HK-2 (cell line): ENCODE measurements around the gene RALGPS2.

Experiments
- DNase-seq: peaks from one replicate; pipeline ENCODE4 v3.0.0-alpha.2; 2018; ENCODE audit not compliant: unreplicated experiment

The RALGPS2 gene

GRCh38 chr1:178918955-178919354, 193.9 kb downstream of the RALGPS2 start:
- no peak for DNase-seq

DNA sequence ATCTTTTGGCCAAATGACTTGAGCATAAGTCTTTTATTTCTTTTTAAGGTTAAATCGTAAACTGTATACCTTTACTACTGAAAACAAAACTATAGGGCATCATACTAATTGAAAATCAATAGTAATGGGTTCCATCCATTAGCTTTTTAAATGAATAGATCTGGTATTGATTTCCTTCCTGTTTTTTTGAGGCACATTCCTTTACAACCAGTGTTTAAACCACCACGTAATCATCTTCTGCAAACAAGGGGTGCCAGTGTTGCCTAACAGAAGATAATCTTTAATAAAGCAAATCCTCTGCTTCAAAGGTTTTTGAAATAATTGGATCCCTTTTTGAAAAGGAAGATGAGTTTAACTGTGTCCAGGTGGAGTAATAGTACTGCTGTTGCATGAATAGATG, 194.5 kb downstream of the RALGPS2 start:
- no peak for DNase-seq

DNA sequence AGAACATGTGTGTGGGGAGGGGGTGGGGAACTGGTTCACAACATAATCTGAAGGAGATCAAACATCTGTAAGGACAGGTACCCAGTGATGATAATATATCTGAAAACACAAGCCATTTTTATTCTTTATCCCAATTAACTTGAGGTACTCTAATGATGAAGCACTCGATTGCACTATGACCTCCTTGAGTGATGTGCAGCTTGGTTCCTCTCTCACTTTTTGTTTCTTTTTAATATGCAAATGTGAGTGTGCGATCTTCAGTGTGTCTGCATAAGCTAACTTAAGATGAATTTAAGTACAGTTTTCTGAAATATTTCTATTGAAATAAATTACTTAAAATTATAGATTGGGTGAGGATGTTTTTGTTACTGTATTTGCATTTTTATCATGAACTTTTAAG, 196.5 kb downstream of the RALGPS2 start:
- DNase-seq, result no peak

DNA sequence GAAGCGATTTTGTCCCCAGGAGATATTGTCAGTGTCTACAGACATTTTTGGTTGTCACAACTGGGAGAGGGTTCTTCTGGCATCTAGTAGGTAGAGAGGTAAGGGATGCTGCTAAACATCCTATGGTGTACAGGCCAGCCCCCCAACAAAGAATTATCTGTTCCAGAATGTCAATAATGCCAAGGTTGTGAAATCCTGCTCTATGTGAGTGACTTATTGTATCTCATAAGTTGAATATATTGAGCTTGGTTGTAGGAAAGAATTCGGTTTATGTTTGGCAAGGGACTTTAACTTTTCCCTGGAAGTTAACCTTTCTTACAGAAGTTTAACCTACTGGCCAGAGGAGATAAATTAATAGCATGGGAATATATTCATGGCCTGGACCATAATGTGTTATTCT, 198.5 kb downstream of the RALGPS2 start:
- DNase-seq, result no peak

DNA sequence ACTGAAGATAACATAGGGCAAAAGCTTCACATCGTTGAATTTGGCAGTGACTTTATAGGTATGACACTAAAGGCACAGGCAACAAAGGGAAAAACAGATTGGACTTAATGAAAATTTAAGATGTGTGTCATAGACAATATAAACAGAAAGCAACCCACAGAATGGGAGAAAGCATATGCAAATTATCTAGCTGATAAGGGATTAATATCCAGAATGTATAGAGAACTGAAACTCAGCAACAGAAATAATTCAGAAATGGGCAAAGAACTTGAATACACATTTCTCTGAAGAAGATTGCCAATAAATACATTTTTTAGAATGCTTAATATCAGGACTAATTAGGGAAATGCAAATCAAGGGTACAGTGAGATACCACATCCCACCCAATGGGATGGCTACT, 201.0 kb downstream of the RALGPS2 start:
- no peak for DNase-seq

GRCh38 chr1:178927003-178927402, 202.0 kb downstream of the RALGPS2 start:
- no peak for DNase-seq

DNA sequence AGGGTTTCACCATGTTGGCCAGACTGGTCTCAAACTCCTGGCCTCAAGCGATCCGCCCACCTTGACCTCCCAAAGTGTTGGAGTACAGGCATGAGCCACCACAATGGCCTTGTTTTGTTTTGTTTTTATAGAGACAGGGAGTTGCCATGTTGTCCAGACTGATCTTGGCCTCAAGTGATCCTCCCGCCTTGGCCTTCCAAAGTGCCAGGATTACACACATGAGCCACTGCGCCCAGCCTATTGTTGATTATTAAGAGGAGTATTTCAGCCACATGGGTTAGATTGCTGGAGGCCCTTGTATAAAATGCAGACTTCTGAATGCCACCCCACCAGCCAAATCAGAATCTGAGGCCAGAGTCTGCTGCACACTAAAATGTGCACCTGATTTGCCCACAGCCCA, 203.0 kb downstream of the RALGPS2 start:
- no peak for DNase-seq

DNA sequence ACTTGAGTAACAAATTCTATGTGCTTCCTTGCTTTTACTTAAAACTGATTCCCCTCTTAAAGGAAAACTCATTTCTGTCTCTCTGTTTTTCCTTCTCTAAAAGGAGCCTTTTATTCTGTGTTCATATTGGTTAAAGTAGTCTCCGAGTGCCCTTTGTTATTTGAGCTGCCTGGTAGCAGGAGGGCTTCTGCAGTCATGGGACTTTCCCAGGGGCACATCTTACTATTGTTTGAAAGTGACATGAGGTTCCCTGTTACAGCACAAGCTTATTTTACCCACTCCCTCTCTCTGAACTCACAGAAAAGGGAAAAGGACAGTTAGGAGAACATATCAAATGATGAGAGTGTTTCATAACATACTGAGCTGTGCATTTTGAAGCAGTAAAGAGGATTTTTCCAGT, 203.9 kb downstream of the RALGPS2 start:
- DNase-seq, result no peak

DNA sequence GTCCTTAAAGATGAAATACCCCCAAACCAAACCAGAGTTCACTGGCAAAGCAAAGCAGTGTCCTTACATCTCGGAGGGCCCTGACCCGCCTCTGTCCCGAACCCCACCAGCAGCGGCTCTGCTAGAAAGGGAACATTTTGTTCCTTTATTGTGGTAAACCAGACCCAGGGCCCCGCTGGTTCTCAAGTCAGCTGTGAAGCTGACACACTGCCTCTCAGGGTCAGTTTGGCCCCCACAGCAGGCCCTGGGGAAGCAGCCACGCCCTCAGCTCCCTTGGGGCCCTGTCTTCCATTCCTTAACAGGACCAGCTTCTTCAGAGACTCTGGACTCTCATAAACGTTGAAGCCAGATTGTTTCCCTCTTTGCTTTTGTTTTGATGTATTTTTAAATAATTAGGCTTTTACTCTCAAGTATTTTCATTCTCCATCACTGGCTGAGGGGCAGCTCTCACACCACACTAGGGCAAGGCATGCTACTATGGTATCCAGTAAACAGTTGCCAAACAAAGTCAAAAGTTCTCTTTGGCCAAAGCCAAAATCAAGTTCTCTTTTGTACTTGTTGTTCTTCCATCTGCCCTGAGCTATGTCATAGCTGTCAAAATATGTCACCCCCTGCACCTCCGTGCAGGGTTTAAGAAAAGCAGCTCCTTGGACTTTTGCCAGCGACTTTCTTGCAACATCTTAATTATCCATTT, 207.0 kb downstream of the RALGPS2 start:
- DNase-seq, result no peak

GRCh38 chr1:178932552-178932906, 207.5 kb downstream of the RALGPS2 start:
- no peak for DNase-seq

DNA sequence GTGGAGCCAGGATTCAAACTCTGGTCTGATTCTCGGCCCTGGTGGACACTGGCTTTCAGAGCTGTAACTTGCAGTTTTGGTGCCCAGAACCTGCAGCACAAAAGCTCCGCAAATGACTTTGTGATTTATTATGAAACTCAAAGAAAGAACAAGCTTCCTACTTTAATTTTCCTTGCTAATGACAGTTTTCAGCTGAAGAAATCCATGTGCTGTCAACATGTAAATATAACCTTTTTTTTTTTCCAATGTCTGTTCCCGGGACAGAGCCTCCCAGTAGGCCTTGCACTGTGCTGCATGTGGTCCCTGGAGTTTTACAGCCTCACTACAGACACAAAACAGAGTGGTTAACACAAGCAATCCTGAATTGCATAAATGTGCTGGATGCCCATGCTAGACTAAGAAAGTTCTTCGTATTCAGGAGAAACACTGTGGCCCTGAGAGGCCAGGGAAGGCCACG, 208.1 kb downstream of the RALGPS2 start:
- no peak for DNase-seq

GRCh38 chr1:178933709-178934490, 208.9 kb downstream of the RALGPS2 start:
- no peak for DNase-seq

GRCh38 chr1:178934546-178934945, 209.5 kb downstream of the RALGPS2 start:
- no peak for DNase-seq

GRCh38 chr1:178935610-178936009, 210.6 kb downstream of the RALGPS2 start:
- DNase-seq, result no peak

DNA sequence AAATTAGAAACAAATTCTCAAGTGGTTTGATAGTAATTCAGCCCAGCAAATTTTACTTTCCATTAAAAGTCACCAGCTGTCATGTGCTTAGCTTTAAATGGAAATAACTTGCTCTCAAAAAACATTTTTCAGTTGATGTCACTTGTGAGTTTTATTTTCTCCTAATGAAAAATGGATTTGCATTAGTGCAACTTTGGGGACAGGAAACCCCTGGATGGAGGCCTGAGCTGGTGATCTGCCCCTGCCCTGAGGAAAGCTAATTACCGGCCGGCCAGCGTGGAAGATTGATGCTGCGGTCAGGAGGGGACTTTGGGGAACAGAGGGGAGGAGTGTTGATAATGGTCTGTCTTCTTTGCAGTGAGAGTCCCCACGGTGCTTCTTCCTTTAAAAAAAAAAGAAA, 212.7 kb downstream of the RALGPS2 start:
- DNase-seq, result no peak

- no peak for DNase-seq
Observed at GRCh38 chr1:178938101-178938958, 213.3 kb downstream of the RALGPS2 start.

DNA sequence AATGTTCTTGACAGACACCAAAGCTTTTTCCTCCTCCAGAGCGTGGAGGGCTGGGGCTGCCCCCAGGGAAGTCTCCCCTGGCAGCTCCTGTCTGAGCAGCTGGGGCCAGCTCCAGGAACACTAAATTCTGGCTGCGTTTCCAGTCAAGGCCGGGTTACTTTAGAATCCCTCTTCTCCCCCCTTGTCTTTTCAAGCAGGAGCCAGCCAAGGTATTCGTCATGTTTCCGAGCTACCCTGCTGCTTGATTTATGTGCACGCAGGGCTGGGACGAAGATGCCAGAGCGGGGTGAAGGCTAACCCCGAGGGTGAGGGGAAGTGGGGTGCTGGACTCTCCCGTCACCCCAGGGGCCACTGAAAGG, 213.9 kb downstream of the RALGPS2 start:
- DNase-seq, result no peak

DNA sequence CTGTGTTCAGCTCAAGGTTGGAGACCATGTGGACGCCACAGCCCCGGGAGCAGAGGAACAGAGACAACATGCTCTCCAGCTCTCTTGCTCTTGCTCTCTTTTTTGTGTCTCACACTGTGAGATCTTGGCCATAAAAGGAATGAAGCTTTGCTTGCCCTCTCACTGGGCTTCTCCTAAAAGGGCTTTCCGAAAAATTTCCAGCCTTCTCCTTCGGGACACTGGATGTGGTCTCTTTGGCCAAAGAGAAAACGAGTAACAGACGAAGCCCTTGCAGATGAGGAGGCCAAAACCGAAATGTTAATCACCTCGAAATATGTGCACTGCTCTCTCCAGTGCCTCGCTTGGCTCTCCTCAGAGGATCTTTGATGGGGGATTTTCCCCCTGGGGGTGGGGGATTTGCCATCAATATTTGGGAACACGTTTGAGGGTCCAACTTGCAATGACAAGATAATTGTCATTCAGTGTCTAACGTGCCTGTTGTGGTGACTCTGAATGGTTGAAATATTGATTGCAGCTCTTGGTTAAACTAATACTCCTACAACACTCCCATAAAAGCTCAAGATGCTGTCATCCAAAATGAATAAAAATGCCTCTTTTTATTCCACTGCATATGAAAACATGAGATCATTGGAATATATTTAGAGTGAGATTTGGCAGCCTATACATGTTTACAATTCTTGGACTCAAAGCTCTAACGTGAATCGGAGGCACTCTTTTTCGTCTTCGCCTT, 214.5 kb downstream of the RALGPS2 start:
- DNase-seq, result no peak

DNA sequence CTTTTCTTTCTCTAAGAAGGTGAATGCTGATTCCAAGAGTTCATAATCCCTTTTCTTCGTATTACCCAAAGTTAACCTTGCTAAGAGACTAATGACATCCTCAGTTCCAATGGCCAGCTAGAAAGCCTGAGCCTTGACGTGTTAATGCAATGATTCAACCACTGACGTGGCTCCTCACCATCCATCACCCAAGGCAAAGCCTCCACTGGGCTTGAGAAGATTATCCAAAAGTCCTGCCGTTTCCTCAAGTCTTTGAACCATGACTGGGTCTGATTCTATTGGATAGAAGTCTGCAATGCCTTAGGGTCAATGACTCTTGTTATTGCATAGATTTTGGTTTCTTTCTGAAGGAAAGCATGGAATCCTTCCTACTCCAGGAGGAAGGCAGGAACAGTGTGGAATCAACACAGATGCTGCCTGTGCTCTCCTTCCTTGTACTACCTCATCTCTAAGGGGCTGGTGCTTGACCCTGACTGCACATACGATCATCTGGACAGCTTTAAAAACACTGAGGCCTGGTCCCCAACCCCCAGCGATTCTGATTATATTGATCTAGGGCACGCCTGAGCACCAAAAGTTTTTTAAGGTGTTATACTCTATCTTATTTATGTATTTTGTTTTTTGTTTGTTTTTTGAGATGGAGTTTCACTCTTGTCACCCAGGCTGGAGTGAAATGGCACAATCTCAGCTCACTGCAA, 215.2 kb downstream of the RALGPS2 start:
- DNase-seq, result no peak

DNA sequence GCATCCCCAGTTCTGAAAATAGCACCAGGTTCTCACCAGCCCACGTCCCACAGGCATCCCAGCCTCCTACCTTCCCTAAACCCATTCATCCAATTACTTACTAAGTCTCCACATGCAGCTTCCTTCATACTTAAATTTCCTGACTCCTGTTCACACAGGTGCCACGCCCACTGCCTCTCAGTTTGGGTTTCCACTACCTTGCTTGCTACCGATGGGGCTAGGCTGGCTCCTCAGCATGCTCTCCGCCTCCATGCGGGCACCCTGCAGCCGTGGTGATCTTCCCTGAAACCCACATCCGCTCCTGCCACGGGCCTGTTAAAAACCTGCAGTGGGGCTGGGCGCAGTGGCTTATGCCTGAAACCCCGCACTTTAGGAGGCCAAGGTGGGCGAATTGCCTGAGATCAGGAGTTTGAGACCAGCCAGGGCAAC, 216.2 kb downstream of the RALGPS2 start:
- no peak for DNase-seq

DNA sequence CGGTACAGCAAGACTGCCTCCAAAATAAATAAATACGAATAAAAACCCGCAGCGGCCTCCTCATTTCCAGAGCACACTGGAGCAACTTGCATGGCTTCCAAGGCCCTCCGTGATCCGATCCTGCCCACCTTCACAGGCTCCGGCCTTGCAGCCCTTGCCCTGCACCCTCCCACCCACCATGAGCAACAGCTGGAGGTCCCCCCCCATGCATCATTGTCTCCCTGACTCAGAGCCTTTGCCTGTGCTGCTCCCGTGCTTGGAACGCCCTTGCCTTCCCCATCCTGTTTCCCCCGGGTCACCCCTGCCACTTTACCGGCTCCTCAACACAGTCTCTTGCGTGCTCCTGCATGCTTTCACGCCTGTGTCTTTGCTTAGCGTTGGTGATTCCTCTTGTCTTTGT, 216.8 kb downstream of the RALGPS2 start:
- no peak for DNase-seq
